Germinal center (tissue), 1 donor: ENCODE measurements around the gene EMP2.

Experiments
- DNase-seq: peaks from one replicate; pipeline ENCODE4 v3.0.0; 2012; ENCODE audit warnings: mixed read lengths, low spot score

The EMP2 gene

GRCh38 chr16:10610499-10611184 lies 30.2 kb upstream of the EMP2 start:
- no peak for DNase-seq

GRCh38 chr16:10609402-10609774 lies 29.0 kb upstream of the EMP2 start:
- no peak for DNase-seq

- no peak for DNase-seq
Observed at GRCh38 chr16:10608687-10609401, 28.4 kb upstream of the EMP2 start.

GRCh38 chr16:10607157-10607556 lies 26.8 kb upstream of the EMP2 start:
- DNase-seq, result no peak

GRCh38 chr16:10606607-10607006 lies 26.2 kb upstream of the EMP2 start:
- DNase-seq, result no peak

- no peak for DNase-seq
Observed at GRCh38 chr16:10605636-10606035, 25.2 kb upstream of the EMP2 start.

GRCh38 chr16:10601444-10602408 lies 21.3 kb upstream of the EMP2 start:
- DNase-seq, result no peak

- DNase-seq, result no peak
Observed at GRCh38 chr16:10600782-10601443, 20.5 kb upstream of the EMP2 start.

GRCh38 chr16:10599626-10600025 lies 19.2 kb upstream of the EMP2 start:
- DNase-seq, result peak; percentile 48

GRCh38 chr16:10598157-10598556 lies 17.8 kb upstream of the EMP2 start:
- DNase-seq, result no peak

GRCh38 chr16:10597187-10597601 lies 16.8 kb upstream of the EMP2 start:
- peak; percentile 32 for DNase-seq

GRCh38 chr16:10594312-10594950 lies 14.0 kb upstream of the EMP2 start:
- peak; percentile 28 for DNase-seq

- DNase-seq, result no peak
Observed at GRCh38 chr16:10592611-10593010, 12.2 kb upstream of the EMP2 start.

- no peak for DNase-seq
Observed at GRCh38 chr16:10590342-10590741, 9.9 kb upstream of the EMP2 start.

GRCh38 chr16:10589109-10589508 lies 8.7 kb upstream of the EMP2 start:
- no peak for DNase-seq

- no peak for DNase-seq
Observed at GRCh38 chr16:10587622-10588021, 7.2 kb upstream of the EMP2 start.

GRCh38 chr16:10584981-10585438 lies 4.6 kb upstream of the EMP2 start:
- no peak for DNase-seq

GRCh38 chr16:10583269-10583668 lies 2.9 kb upstream of the EMP2 start:
- no peak for DNase-seq

GRCh38 chr16:10581507-10581906 lies 1.1 kb upstream of the EMP2 start:
- no peak for DNase-seq

- no peak for DNase-seq
Observed at GRCh38 chr16:10580883-10581247, 467 bp upstream of the EMP2 start.

GRCh38 chr16:10579575-10579964 lies 828 bp downstream of the EMP2 start:
- no peak for DNase-seq
